Activated CD4-positive, alpha-beta T cell treated with anti-CD3 and anti-CD28 coated beads, Interleukin-2, amount 50 U/mL, for 16 hours (primary cell): ENCODE data around the gene RBFOX2.

Experiments
- DNase-seq: peaks from one replicate; pipeline ENCODE4 v3.0.0-alpha.2; 2020

Gene RBFOX2

GRCh38 chr22:35970616-35971455 lies 57.8 kb downstream of the RBFOX2 start:
- no peak for DNase-seq

DNA sequence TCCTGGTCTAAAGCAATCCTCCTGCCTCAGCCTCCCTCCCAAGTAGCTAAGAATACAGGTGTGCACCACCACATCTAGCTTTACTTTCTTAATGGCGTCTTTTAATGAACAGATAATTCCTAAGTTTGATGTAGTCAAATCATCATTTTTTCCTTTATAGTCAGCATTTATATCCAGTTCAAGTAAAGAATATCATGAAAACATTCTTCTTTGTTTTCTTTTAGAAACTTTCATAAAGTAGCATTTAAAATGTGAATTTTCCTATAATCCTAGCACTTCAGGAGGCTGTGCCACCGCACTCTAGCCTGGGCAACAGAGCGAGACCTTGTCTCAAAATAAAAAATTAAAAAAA lies 61.6 kb downstream of the RBFOX2 start:
- DNase-seq, result no peak

DNA sequence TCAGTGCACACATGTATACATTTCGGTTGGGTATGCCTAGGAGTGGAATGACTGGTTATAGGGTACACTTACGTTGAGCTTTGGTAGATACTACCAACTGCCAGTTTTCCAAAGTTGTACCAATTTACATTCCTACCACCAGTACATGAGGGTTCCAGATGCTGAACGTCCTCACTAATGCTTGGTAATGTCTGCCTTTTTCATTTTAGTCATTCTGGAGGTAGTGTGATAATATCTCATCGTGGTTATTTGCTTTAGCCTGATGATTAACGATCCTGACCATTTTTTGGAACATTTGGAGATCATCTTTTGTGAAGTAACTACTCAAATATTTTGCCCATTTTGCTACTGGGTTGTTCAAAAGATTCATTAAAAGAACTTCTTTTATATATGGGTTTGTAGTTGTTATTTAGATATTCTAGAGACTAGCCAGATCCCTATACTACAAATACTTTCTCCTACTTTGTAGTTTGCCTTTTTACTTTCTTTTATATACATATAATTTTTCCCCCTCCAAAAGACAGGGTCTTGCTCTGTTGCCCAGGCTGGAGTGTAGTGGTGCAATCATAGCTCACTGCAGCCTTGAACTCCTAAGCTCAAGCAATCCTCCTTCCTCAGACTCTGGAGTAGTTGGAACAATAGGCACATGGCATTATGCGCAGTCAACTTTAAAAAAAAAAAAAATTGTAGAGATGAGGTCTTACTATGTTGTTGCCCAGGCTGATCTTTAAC lies 62.1 kb downstream of the RBFOX2 start:
- DNase-seq, result no peak

- no peak for DNase-seq
Observed at GRCh38 chr22:35963237-35963810, 65.3 kb downstream of the RBFOX2 start.

DNA sequence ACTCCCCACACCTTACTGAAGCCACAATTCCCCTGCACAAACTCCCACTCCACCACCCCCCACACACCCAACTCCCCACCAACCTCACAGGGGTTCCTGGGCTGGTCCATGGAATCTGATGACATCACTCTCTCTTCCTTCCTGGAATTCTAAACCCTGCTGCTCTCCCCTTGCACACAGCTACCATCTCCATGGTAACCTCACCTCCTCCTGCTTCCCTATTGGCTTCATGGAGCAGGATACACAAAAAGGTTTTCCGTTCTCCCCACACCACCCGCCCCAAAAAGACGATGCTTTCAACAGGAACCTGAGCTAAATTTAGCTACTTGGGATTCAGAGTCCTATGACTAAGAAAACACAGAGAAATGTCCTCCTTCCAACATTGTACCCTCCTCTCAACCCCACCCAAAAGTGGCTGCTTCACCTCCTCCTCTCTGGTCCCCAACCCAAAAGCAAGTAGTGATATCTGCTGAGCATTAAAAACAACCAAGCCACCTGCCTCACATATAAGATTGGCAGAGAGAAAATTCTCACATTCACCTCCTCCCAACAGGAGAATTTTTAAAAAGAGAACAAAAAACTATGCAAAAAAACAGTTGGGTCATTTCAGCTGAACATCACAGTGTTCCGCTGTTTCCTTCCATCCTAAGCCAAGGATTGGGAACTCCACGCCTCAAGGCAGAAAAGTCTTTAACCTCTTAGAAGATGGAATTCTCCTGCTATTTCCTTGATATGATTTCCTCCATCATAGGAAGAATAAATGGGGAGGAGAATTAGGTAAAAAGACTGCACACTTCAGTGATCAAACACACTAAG lies 66.9 kb downstream of the RBFOX2 start:
- no peak for DNase-seq

DNA sequence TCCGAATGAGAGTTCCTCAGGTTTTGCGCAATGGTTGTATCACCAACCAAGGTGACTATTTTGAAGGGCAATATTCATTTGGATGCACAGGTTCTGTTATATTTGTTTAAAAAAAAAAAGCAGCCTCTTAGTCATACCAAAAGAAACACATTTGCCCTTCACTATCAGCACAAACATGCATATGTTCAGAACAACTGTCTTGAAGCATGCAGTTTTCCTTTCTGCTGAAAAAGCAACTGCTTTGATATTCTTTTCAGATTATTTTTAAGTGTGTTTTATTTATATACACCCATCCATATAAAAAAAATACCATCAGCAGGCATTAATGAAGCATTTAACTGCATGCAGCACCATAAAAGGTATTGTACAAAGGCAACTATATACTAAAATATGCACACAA lies 67.8 kb downstream of the RBFOX2 start:
- no peak for DNase-seq

- no peak for DNase-seq
Observed at GRCh38 chr22:35959121-35959800, 69.4 kb downstream of the RBFOX2 start.

DNA sequence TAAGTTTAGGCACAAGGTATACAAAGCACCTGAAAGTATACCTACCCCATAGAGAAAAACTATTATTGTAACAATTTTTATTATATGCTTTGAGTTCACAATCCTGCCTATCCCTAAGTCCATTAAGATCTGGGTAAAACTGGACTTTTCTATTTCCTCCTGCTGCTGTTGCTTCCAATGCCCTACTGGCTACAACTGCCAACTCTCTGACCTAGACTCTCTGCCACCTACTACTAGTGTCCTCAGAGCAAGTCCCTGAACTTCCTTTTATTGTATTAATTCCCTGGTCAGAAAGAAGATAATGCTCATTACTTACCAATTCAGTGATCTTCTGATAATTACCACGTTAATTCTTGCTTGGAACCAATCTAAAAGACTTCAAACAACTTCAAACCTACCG lies 70.3 kb downstream of the RBFOX2 start:
- DNase-seq, result no peak

DNA sequence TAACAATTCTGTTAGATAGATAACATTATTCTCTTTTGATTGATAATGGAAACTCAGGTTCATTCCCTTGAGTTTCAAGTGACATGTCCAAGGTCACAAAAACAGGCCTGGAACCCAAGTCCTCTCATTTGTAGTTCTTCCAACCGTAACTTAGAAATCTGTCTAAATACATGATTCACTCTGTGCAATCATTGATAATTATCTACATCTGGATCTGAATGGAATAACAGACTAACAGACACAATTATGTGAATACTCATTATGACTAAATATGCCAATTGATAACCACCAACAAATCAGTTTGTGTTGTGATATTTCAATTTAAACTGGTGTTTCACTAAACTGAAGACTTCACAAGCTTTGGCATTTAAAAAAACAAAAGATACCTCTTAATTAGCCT lies 71.0 kb downstream of the RBFOX2 start:
- no peak for DNase-seq

DNA sequence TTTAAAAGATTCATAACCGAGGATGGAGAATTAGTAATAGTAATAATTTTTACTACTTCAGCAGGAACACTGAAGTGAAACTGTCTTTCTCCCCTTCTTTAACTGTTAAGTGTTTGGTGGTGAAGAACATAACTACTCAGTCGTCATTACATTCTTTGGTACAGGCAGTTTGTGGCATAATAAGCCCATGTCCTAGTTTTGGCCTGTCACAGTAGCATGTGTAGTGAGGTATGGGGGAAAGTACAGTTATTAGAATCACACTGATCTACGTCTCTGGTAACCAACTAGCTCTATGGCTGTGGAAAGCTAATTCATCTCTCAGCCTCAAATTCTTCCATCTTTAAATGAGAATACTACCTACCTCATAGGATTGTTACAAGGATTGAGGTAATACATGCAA lies 71.8 kb downstream of the RBFOX2 start:
- DNase-seq, result no peak

DNA sequence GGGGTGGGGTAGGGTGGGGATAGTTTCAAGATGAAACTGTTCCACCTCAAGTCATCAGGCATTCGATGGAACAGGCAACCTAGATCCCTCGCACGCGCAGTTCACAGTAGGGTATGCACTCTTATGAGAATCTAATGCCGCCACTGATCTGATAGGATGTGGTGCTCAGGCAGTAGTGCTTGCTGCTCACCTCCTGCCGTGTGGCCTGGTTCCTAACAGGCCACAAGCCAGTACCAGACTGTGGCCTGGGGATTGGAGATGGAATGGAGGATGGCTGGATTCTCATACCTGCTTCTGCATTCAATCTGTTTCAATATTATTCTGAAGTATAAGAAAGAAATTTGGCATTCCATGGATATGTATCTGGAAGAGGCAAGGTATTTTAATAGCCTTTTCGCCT lies 73.1 kb downstream of the RBFOX2 start:
- no peak for DNase-seq

GRCh38 chr22:35952576-35952975 lies 76.0 kb downstream of the RBFOX2 start:
- no peak for DNase-seq

- no peak for DNase-seq
Observed at GRCh38 chr22:35950262-35950661, 78.4 kb downstream of the RBFOX2 start.

DNA sequence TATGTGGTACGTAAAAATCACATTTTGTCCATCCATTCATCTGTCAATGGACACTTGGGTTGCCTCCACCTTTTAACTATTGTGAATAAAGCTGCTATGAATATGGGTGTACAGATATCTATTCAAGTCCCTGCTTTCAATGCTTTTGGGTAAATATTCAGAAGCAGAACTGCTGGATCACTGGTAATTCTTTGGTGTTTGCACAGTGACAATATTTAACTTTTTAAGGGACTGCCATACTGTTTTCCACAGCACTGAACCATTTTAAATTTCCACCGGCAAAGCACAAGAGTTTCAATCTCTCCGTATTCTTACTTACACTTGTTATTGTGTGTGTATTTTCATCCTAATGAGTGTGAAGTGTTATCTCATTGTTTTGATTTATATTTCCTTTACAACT lies 79.4 kb downstream of the RBFOX2 start:
- no peak for DNase-seq

DNA sequence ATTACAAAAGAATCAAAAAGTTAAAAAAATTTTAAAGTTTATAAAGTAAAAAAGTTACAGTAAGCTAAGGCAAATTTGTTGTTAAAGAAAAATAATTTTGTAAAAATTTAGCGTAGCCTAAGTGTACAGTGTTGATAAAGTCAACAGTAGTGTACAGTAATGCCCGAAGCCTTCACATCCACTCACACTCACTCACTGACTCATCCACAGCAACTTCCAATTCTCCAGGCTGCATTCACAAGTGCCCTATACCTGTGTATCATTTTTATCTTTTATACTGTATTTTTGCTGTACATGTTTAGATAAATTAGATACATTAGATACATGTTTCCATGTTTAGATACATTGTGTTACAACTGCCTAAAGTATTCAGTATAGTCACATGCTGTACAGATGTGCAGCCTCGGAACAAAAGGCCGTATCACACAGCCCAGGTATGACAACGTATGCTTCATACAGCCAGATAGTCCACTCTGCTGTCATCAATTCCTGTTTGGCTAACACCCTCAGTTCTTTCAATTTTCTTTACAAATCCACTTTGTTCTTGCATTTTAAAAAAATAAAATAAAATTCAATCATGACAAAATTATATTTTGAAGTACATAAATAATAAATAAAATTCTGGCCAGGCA lies 80.7 kb downstream of the RBFOX2 start:
- DNase-seq, result no peak

DNA sequence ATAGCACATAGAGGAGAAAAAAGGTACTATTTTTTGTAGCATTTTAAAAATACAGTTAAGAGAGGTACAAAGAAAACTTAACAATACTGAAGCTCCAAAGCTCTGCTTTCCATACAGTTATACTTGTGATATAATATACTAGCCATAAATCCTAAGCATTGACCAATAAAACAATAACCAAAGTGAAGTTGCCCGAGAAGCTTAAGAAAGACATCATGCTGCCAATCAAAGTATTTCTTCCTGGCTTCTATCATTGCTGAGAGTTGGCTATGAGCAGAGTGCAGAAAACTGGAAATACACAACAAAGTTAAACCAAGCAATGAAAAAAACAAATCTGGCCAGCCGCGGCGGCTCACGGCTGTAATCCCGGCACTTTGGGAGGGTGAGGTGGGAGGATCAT lies 84.2 kb downstream of the RBFOX2 start:
- no peak for DNase-seq

- DNase-seq, result no peak
Observed at GRCh38 chr22:35940166-35940565, 88.5 kb downstream of the RBFOX2 start.

DNA sequence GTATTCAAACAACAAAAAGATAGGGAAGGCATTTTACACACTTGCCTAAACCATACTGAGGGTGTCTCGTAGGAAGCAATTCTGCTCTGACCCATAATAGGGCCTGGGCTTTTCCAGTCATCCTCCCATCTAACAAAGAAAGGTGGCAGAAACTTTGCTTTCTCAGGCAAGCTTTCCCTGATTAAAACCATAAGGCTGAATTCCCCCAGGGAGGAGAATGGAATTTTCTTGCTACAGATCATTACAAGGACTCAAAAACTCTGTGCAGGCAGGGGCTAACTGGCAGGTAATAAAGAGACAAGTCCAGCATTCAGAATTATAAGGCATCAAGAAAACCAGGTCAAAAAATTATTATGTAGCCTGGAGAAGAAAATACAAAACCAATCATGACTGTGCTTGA lies 90.4 kb downstream of the RBFOX2 start:
- DNase-seq, result no peak

DNA sequence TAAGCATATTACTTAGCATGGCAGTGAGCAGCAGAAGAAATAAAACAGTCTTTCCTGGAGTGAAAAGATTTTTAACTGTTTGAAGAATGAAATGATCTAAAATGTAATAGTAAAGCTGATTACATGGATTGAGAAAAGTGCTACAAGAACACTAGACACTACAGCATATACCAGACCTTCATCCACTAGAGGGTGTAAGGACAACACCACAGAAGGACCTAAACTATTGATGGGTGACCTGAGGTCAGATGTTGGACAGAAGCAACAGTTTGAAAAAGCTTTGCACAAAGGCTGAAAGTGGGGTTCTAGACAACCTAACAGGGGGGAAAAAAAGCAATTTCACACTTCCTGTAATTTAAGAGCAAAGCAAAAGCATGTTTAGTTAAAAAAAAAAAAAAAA lies 97.7 kb downstream of the RBFOX2 start:
- DNase-seq, result peak; percentile 8

GRCh38 chr22:35928285-35928798 lies 100.3 kb downstream of the RBFOX2 start:
- no peak for DNase-seq

GRCh38 chr22:35923026-35923425 lies 105.6 kb downstream of the RBFOX2 start:
- DNase-seq, result no peak

- DNase-seq, result peak; percentile 57
Observed at GRCh38 chr22:35921777-35922176, 106.8 kb downstream of the RBFOX2 start.
